ENCODE data around the gene MED13L. TPM values are rescaled to one million over a fixed set of nuclear protein-coding genes. Genes with fewer than 3 reads are reported as not detected.

The MED13L gene
- total RNA-seq, 1 donor from 2014 or later = 179 TPM

- Histone ChIP-seq H3K9ac (ENCODE audit: low read depth in 1 of 3, low read length in 3 of 3) (no peak overlapping the region), H3K27ac (ENCODE audit: low read depth, low read length) (no peak overlapping the region), H3K4me1 (ENCODE audit: control insufficient read depth in 3 of 3, insufficient read depth in 3 of 3, low read length in 3 of 3) (no peaks in the 10 kb centered on the region), H3K36me3 (ENCODE audit: control insufficient read depth in 3 of 3, insufficient read depth in 3 of 3, low read length in 3 of 3) (no peaks in the 10 kb centered on the region), H3K9me3 (ENCODE audit: control insufficient read depth in 3 of 3, low read length in 3 of 3) (peaks cover 0 to 4% (median 0%) of the 10 kb centered on the region in 3 donors), H3K4me3 (ENCODE audit: low read length in 3 of 3) (no peak overlapping the region), H3K27me3 (ENCODE audit: control insufficient read depth in 3 of 3, insufficient read depth in 3 of 3, low read length in 3 of 3) (no peaks in the 10 kb centered on the region)
These were observed 342.6 kb downstream of the MED13L start for GRCh38 chr12:115934877-115935276.

GRCh38 chr12:115934046-115934445 is 343.4 kb downstream of the MED13L start:
- Histone ChIP-seq H3K4me1 (ENCODE audit: control insufficient read depth in 3 of 3, insufficient read depth in 3 of 3, low read length in 3 of 3) (no peaks in the 10 kb centered on the region), H3K4me3 (ENCODE audit: low read length in 3 of 3) (no peak overlapping the region), H3K27ac (ENCODE audit: low read depth, low read length) (no peak overlapping the region), H3K36me3 (ENCODE audit: control insufficient read depth in 3 of 3, insufficient read depth in 3 of 3, low read length in 3 of 3) (no peaks in the 10 kb centered on the region), H3K9ac (ENCODE audit: low read depth in 1 of 3, low read length in 3 of 3) (no peak overlapping the region), H3K9me3 (ENCODE audit: control insufficient read depth in 3 of 3, low read length in 3 of 3) (peaks cover 0 to 3% (median 0%) of the 10 kb centered on the region in 3 donors), H3K27me3 (ENCODE audit: control insufficient read depth in 3 of 3, insufficient read depth in 3 of 3, low read length in 3 of 3) (no peaks in the 10 kb centered on the region)

GRCh38 chr12:115932066-115932465 is 345.4 kb downstream of the MED13L start:
- no peaks in the 10 kb centered on the region for H3K9me3 ChIP-seq (ENCODE audit: control insufficient read depth in 3 of 3, low read length in 3 of 3)
- no peak overlapping the region for H3K27ac ChIP-seq (ENCODE audit: low read depth, low read length)
- H3K9ac ChIP-seq (ENCODE audit: low read depth in 1 of 3, low read length in 3 of 3) = no peak overlapping the region
- peaks cover 0 to 6% (median 0%) of the 10 kb centered on the region in 3 donors for H3K27me3 ChIP-seq (ENCODE audit: control insufficient read depth in 3 of 3, insufficient read depth in 3 of 3, low read length in 3 of 3)
- H3K36me3 ChIP-seq (ENCODE audit: control insufficient read depth in 3 of 3, insufficient read depth in 3 of 3, low read length in 3 of 3) = no peaks in the 10 kb centered on the region
- no peak overlapping the region for H3K4me3 ChIP-seq (ENCODE audit: low read length in 3 of 3)
- no peaks in the 10 kb centered on the region for H3K4me1 ChIP-seq (ENCODE audit: control insufficient read depth in 3 of 3, insufficient read depth in 3 of 3, low read length in 3 of 3)

GRCh38 chr12:115930336-115930735 is 347.2 kb downstream of the MED13L start:
- Histone ChIP-seq H3K4me3 (ENCODE audit: low read length in 3 of 3) (no peak overlapping the region), H3K36me3 (ENCODE audit: control insufficient read depth in 3 of 3, insufficient read depth in 3 of 3, low read length in 3 of 3) (no peaks in the 10 kb centered on the region), H3K9me3 (ENCODE audit: control insufficient read depth in 3 of 3, low read length in 3 of 3) (no peaks in the 10 kb centered on the region), H3K27me3 (ENCODE audit: control insufficient read depth in 3 of 3, insufficient read depth in 3 of 3, low read length in 3 of 3) (peaks cover 0 to 6% (median 0%) of the 10 kb centered on the region in 3 donors), H3K27ac (ENCODE audit: low read depth, low read length) (no peak overlapping the region), H3K4me1 (ENCODE audit: control insufficient read depth in 3 of 3, insufficient read depth in 3 of 3, low read length in 3 of 3) (no peaks in the 10 kb centered on the region), H3K9ac (ENCODE audit: low read depth in 1 of 3, low read length in 3 of 3) (no peak overlapping the region)

- Histone ChIP-seq H3K9ac (ENCODE audit: low read depth in 1 of 3, low read length in 3 of 3) (no peak overlapping the region), H3K36me3 (ENCODE audit: control insufficient read depth in 3 of 3, insufficient read depth in 3 of 3, low read length in 3 of 3) (no peaks in the 10 kb centered on the region), H3K27me3 (ENCODE audit: control insufficient read depth in 3 of 3, insufficient read depth in 3 of 3, low read length in 3 of 3) (peaks cover 0 to 6% (median 4%) of the 10 kb centered on the region in 3 donors), H3K4me3 (ENCODE audit: low read length in 3 of 3) (no peak overlapping the region), H3K4me1 (ENCODE audit: control insufficient read depth in 3 of 3, insufficient read depth in 3 of 3, low read length in 3 of 3) (no peaks in the 10 kb centered on the region), H3K27ac (ENCODE audit: low read depth, low read length) (no peak overlapping the region), H3K9me3 (ENCODE audit: control insufficient read depth in 3 of 3, low read length in 3 of 3) (peaks cover 3 to 4% (median 3%) of the 10 kb centered on the region in 3 donors)
These were observed 351.3 kb downstream of the MED13L start for GRCh38 chr12:115926037-115926670.

- H3K9ac ChIP-seq (ENCODE audit: low read depth in 1 of 3, low read length in 3 of 3) = no peak overlapping the region
- no peaks in the 10 kb centered on the region for H3K4me1 ChIP-seq (ENCODE audit: control insufficient read depth in 3 of 3, insufficient read depth in 3 of 3, low read length in 3 of 3)
- no peak overlapping the region for H3K27ac ChIP-seq (ENCODE audit: low read depth, low read length)
- H3K36me3 ChIP-seq (ENCODE audit: control insufficient read depth in 3 of 3, insufficient read depth in 3 of 3, low read length in 3 of 3) = no peaks in the 10 kb centered on the region
- H3K27me3 ChIP-seq (ENCODE audit: control insufficient read depth in 3 of 3, insufficient read depth in 3 of 3, low read length in 3 of 3) = peaks cover 0 to 10% (median 4%) of the 10 kb centered on the region in 3 donors
- peaks cover 3 to 4% (median 3%) of the 10 kb centered on the region in 3 donors for H3K9me3 ChIP-seq (ENCODE audit: control insufficient read depth in 3 of 3, low read length in 3 of 3)
- no peak overlapping the region for H3K4me3 ChIP-seq (ENCODE audit: low read length in 3 of 3)
These were observed 353.6 kb downstream of the MED13L start for GRCh38 chr12:115923851-115924250.

GRCh38 chr12:115922952-115923564 is 354.4 kb downstream of the MED13L start:
- Histone ChIP-seq H3K9me3 (ENCODE audit: control insufficient read depth in 3 of 3, low read length in 3 of 3) (peaks cover 3 to 4% (median 3%) of the 10 kb centered on the region in 3 donors), H3K4me3 (ENCODE audit: low read length in 3 of 3) (no peak overlapping the region), H3K4me1 (ENCODE audit: control insufficient read depth in 3 of 3, insufficient read depth in 3 of 3, low read length in 3 of 3) (no peaks in the 10 kb centered on the region), H3K27me3 (ENCODE audit: control insufficient read depth in 3 of 3, insufficient read depth in 3 of 3, low read length in 3 of 3) (peaks cover 4 to 14% (median 11%) of the 10 kb centered on the region in 3 donors), H3K36me3 (ENCODE audit: control insufficient read depth in 3 of 3, insufficient read depth in 3 of 3, low read length in 3 of 3) (no peaks in the 10 kb centered on the region), H3K27ac (ENCODE audit: low read depth, low read length) (no peak overlapping the region), H3K9ac (ENCODE audit: low read depth in 1 of 3, low read length in 3 of 3) (no peak overlapping the region)

- Histone ChIP-seq H3K36me3 (ENCODE audit: control insufficient read depth in 3 of 3, insufficient read depth in 3 of 3, low read length in 3 of 3) (no peaks in the 10 kb centered on the region), H3K4me1 (ENCODE audit: control insufficient read depth in 3 of 3, insufficient read depth in 3 of 3, low read length in 3 of 3) (peaks cover 0 to 2% (median 0%) of the 10 kb centered on the region in 3 donors), H3K9ac (ENCODE audit: low read depth in 1 of 3, low read length in 3 of 3) (no peak overlapping the region), H3K9me3 (ENCODE audit: control insufficient read depth in 3 of 3, low read length in 3 of 3) (peaks cover 3 to 4% (median 3%) of the 10 kb centered on the region in 3 donors), H3K27ac (ENCODE audit: low read depth, low read length) (no peak overlapping the region), H3K4me3 (ENCODE audit: low read length in 3 of 3) (no peak overlapping the region), H3K27me3 (ENCODE audit: control insufficient read depth in 3 of 3, insufficient read depth in 3 of 3, low read length in 3 of 3) (peaks cover 7 to 27% (median 21%) of the 10 kb centered on the region in 3 donors)
These were observed 356.9 kb downstream of the MED13L start for GRCh38 chr12:115920395-115921183.

- Histone ChIP-seq H3K27me3 (ENCODE audit: control insufficient read depth in 3 of 3, insufficient read depth in 3 of 3, low read length in 3 of 3) (peaks cover 7 to 28% (median 17%) of the 10 kb centered on the region in 3 donors), H3K36me3 (ENCODE audit: control insufficient read depth in 3 of 3, insufficient read depth in 3 of 3, low read length in 3 of 3) (no peaks in the 10 kb centered on the region), H3K27ac (ENCODE audit: low read depth, low read length) (no peak overlapping the region), H3K9ac (ENCODE audit: low read depth in 1 of 3, low read length in 3 of 3) (no peak overlapping the region), H3K4me1 (ENCODE audit: control insufficient read depth in 3 of 3, insufficient read depth in 3 of 3, low read length in 3 of 3) (peaks cover 0 to 2% (median 0%) of the 10 kb centered on the region in 3 donors), H3K4me3 (ENCODE audit: low read length in 3 of 3) (no peak overlapping the region), H3K9me3 (ENCODE audit: control insufficient read depth in 3 of 3, low read length in 3 of 3) (peaks cover 3 to 4% (median 3%) of the 10 kb centered on the region in 3 donors)
These were observed 358.7 kb downstream of the MED13L start for GRCh38 chr12:115918763-115919162.

Data from skeletal muscle tissue (tissue), 4 donors.